K562 (cell line): Measurements from ENCODE around the gene CNR2. TPM values are rescaled to one million over a fixed set of nuclear protein-coding genes. Genes with fewer than 3 reads are reported as not detected.

ENCODE experiments used
- ATAC-seq: fragments of 200-7000 bp; cut with Tn5 transposase; 3 replicates; pipeline ENCODE4 v1.9.1; 2020; ENCODE audit warnings: moderate library complexity
- BruUV-seq: library from RNA; stranded (reverse); fragments of 400-500 nt; replicated peaks from 2 replicates; lab custom pipeline; 2021; lab: Mats Ljungman, UMichigan
- CTCF ChIA-PET: fragments of 300-600 bp; formaldehyde crosslinking; extraction: SDS; loops from one replicate; lab custom pipeline; 2021; ENCODE audit warnings: low intra/inter-chr PET ratio; lab: Yijun Ruan, JAX
- POLR2A ChIA-PET: fragments of 300-600, 350-650 bp; sonication (Branson Sonifier 250); formaldehyde crosslinking; extraction: SDS; loops from one replicate; lab custom pipeline; 2021; ENCODE audit warnings: antibody characterized with exemption, inconsistent platforms; lab: Yijun Ruan, JAX
- DNase-seq, 4 experiments: peaks; one replicate each; pipeline versions ENCODE4 v3.0.0 to v3.0.0-alpha.2; 2011 to 2018; ENCODE audit warnings: low spot score in 3 of 4, mixed read lengths in 3 of 4; ENCODE audit errors: extremely low read depth in 1 of 4
- FAIRE-seq: peaks from 2 replicates; lab custom pipeline; 2011; peaks lifted over from hg19 to GRCh38; lab: Jason Lieb, UNC
- H2AFZ ChIP-seq: 2 replicates; pipeline ENCODE4 v1.6.0; 2011; ENCODE audit warnings: low read depth, low read length, control low read depth, inconsistent platforms
- H3K27ac ChIP-seq: fragments of 200-600 bp; 3 replicates; pipeline ENCODE4 v1.8.0; 2011; ENCODE audit warnings: low read depth, mild to moderate bottlenecking, control low read depth, inconsistent platforms, low read length, moderate library complexity, mixed read lengths; ENCODE audit errors: extremely low read depth
- H3K27me3 ChIP-seq, 2 experiments: fragments of 300-600 bp in 1 of 2; 2 replicates in 1 of 2; 3 replicates in 1 of 2; pipeline versions ENCODE4 v1.6.0 to v1.8.0; 2011; ENCODE audit warnings: inconsistent platforms in 2 of 2, low read length in 2 of 2, mild to moderate bottlenecking in 1 of 2, mixed read lengths in 1 of 2, moderate library complexity in 1 of 2; ENCODE audit not compliant: control insufficient read depth in 2 of 2, insufficient read depth in 2 of 2
- H3K36me3 ChIP-seq: fragments of 300-600 bp; 3 replicates; pipeline ENCODE4 v1.8.0; 2011; ENCODE audit warnings: mild to moderate bottlenecking, low read length, inconsistent platforms; ENCODE audit not compliant: control insufficient read depth, insufficient read depth
- H3K4me1 ChIP-seq, 2 experiments: fragments of 200-600 bp in 1 of 2; replicated peaks in 1 of 2; 2 replicates in 1 of 2; 3 replicates in 1 of 2; pipeline versions ENCODE4 v1.5.1 to v1.8.0; 2011; ENCODE audit warnings: inconsistent platforms in 2 of 2, low read length in 2 of 2, mild to moderate bottlenecking in 1 of 2, mixed read lengths in 1 of 2, moderate library complexity in 1 of 2; ENCODE audit not compliant: control insufficient read depth in 2 of 2, insufficient read depth in 2 of 2
- H3K4me2 ChIP-seq: 2 replicates; pipeline ENCODE4 v1.6.1; 2011; ENCODE audit warnings: low read length, control low read depth, inconsistent platforms, mixed read lengths; ENCODE audit not compliant: insufficient read depth
- H3K4me3 ChIP-seq: fragments of 200-600 bp; sonication (generic), shearing (Covaris generic); 2 replicates; pipeline ENCODE4 v1.5.1; 2016; ENCODE audit warnings: control low read depth, inconsistent platforms
- H3K79me2 ChIP-seq: fragments of 200-600 bp; 3 replicates; pipeline ENCODE4 v1.8.0; 2011; ENCODE audit warnings: low read length, inconsistent platforms; ENCODE audit not compliant: control insufficient read depth, insufficient read depth
- H3K9ac ChIP-seq, 2 experiments: 2 replicates each; pipeline versions ENCODE4 v1.6.0 to v1.6.1; 2011; ENCODE audit warnings: low read depth in 2 of 2, low read length in 2 of 2, control low read depth in 1 of 2, inconsistent platforms in 1 of 2, mild to moderate bottlenecking in 1 of 2, mixed read lengths in 1 of 2; ENCODE audit not compliant: insufficient read depth in 1 of 2
- H3K9me1 ChIP-seq: one replicate; pipeline ENCODE4 v1.6.0; 2011; ENCODE audit warnings: inconsistent platforms, mild to moderate bottlenecking, low read length, moderate library complexity; ENCODE audit not compliant: control insufficient read depth, insufficient read depth
- H3K9me3 ChIP-seq: replicated peaks from 2 replicates; pipeline ENCODE4 v1.5.1; 2011; ENCODE audit warnings: low read depth, low read length, inconsistent platforms; ENCODE audit not compliant: control insufficient read depth, insufficient read depth
- H4K20me1 ChIP-seq: replicated peaks from 2 replicates; pipeline ENCODE4 v1.6.1; 2011; ENCODE audit warnings: low read length, inconsistent platforms, mixed read lengths; ENCODE audit not compliant: control insufficient read depth, insufficient read depth
- BCOR ChIP-seq: fragments of 450-650 bp; IDR thresholded peaks from 2 replicates; pipeline ENCODE4 v1.6.1; 2016
- CBX2 ChIP-seq: fragments of 200-600 bp; sonication (generic); IDR thresholded peaks from one replicate; pipeline ENCODE4 v1.6.1; 2012; ENCODE audit warnings: mild to moderate bottlenecking, low read length, inconsistent platforms; ENCODE audit not compliant: insufficient read depth, poor library complexity, severe bottlenecking
- NFE2 ChIP-seq: IDR thresholded peaks from 2 replicates; pipeline ENCODE4 v1.6.1; 2014; ENCODE audit warnings: antibody characterized with exemption, low read depth
- NR3C1 ChIP-seq: sonication (generic); formaldehyde crosslinking; IDR thresholded peaks from 2 replicates; pipeline ENCODE4 v1.8.1; 2022; ENCODE audit warnings: missing genetic modification reagents
- PHF20 ChIP-seq: fragments of 450-650 bp; IDR thresholded peaks from 2 replicates; pipeline ENCODE4 v1.6.1; 2018; ENCODE audit not compliant: partially characterized antibody
- TAF15 ChIP-seq: fragments of 200-400 bp; formaldehyde crosslinking; IDR thresholded peaks from 2 replicates; pipeline ENCODE4 v1.6.1; 2017; ENCODE audit warnings: mild to moderate bottlenecking, low read depth, low read length, moderate library complexity
- ZBTB34 ChIP-seq: fragments of 250-450 bp; sonication (Bioruptor Pico); IDR thresholded peaks from 2 replicates; pipeline ENCODE4 v1.8.0; 2021; ENCODE audit warnings: mild to moderate bottlenecking, moderate library complexity
- WGBS: fragments of 100-300 bp; shearing (Covaris generic); methylation state at CpG from one replicate; pipeline ENCODE4 v1.1.6; 2016; ENCODE audit warnings: low coverage, mixed read lengths; ENCODE audit not compliant: insufficient coverage; ENCODE audit errors: missing lambda C conversion rate; 5-methylcytosine and 5-hydroxymethylcytosine counted together
- in situ Hi-C: fragments of 300-500 bp; cut with MboI; formaldehyde crosslinking; loops from 4 replicates; pipeline ENCODE4 v1.15.0; 2018; ENCODE audit warnings: inconsistent platforms, mixed read lengths
- intact Hi-C: fragments of 100-400 bp; cut with micrococcal nuclease; formaldehyde crosslinking; loops from 2 replicates; pipeline ENCODE4 v1.14.2; 2022
- polyA plus RNA-seq, 8 experiments: library from polyadenylated mRNA; depleted of rRNA in 4 of 8; stranded (reverse) in 5 of 8; unstranded in 3 of 8; fragments of >200 nt; fragmentation: Nextera tagmentation in 2 of 8; fragmentation: Illumina TruSeq in 1 of 8; extraction: Ambion mirVana in 2 of 8; extraction: Trizol in 1 of 8; gene quantifications; 2 replicates each; pipeline versions ENCODE4 v1.2.1 to v1.2.3, GENCODE V29; 2011 to 2014; ENCODE audit warnings: inconsistent platforms in 1 of 8, missing spikeins in 1 of 8
- total RNA-seq, 7 experiments: library from RNA; depleted of rRNA in 6 of 7; stranded (reverse); fragments of >200 nt in 6 of 7; fragmentation: Illumina TruSeq in 2 of 7; extraction: Trizol in 2 of 7; gene quantifications; 2 replicates each; pipeline versions ENCODE4 v1.2.1 to v1.2.3, GENCODE V29; 2011 to 2021; ENCODE audit warnings: low replicate concordance in 1 of 7

Gene CNR2
- total and polyA plus RNA-seq, 9 of the 15 experiments (the other 6 are each of a cell fraction or from before 2014, with no cell fraction given), result not detected

- no peak overlapping the region for H3K4me2 ChIP-seq
- intact Hi-C loops, result no loop called here
Measured at GRCh38 chr1:23896491-23896890, 16.7 kb downstream of the CNR2 start.

More at GRCh38 chr1:23896491-23896890, 16.7 kb downstream of the CNR2 start:
- no TSS peak for BruUV-seq
- H3K9ac ChIP-seq, result no peak overlapping the region
- H3K9me3 ChIP-seq, result no peaks in the 10 kb centered on the region
- no peak for TF ChIP-seq PHF20
- TF ChIP-seq TAF15, result no peak
- TF ChIP-seq CBX2, result no peak
- no peak for TF ChIP-seq NR3C1 (CRISPR knock-in tag)
- no peak for TF ChIP-seq BCOR
- TF ChIP-seq ZBTB34 (CRISPR knock-in tag), result no peak
- no peak for TF ChIP-seq NFE2
- H3K9me1 ChIP-seq, result no peaks in the 10 kb centered on the region
- ChIA-PET POLR2A (interaction anchor here (0.6 to 1.4 kb wide), 7 partner anchors 9 to 565 kb away, joined by 3 to 6 read pairs (median 3); partner anchors contain the start of gene PITHD1), CTCF (interaction anchor here (0.6 kb wide), 1 partner anchor 20 kb away, joined by 3 read pairs; no protein-coding TSS in a partner anchor)
- no peaks in the 10 kb centered on the region for H3K36me3 ChIP-seq
- H2AFZ ChIP-seq, result no peak overlapping the region
- H3K4me1 ChIP-seq, result peaks cover 3 to 5% of the 10 kb centered on the region in 2 experiments; a peak in 3 of 5 replicates
- in situ Hi-C loops, result no loop called here
- H3K4me3 ChIP-seq, result no peak overlapping the region
- no peaks in the 10 kb centered on the region for H4K20me1 ChIP-seq
- peaks cover 4 to 23% of the 10 kb centered on the region in 2 experiments for H3K27me3 ChIP-seq
- no peak overlapping the region for H3K27ac ChIP-seq
- no peak for FAIRE-seq
- no peak for DNase-seq
- H3K79me2 ChIP-seq, result no peaks in the 10 kb centered on the region
- ATAC-seq, result no peak
- WGBS, result 11% methylated on average over 3 of the region's 3 CpGs
